Pancreas (tissue), 10 donors: ENCODE results near the gene PCYOX1L. TPM values are rescaled to one million over a fixed set of nuclear protein-coding genes. Genes with fewer than 3 reads are reported as not detected.
A peak's percentile ranks its signal among the peaks of the same experiment; 100 is the strongest.

Experiments
- ATAC-seq, 4 donors: fragments of 200-7000 bp; cut with Tn5 transposase; one replicate each; pipeline versions ENCODE4 v1.8.0 to v1.9.1; 2020; ENCODE audit warnings: mild to moderate bottlenecking in 4 of 4, moderate library complexity in 4 of 4
- DNase-seq, 6 donors: peaks; one replicate each; pipeline ENCODE4 v3.0.0-alpha.2; 2020
- FAIRE-seq: peaks from 2 replicates; lab custom pipeline; 2012; peaks lifted over from hg19 to GRCh38; lab: Jason Lieb, UNC
- H3K27ac ChIP-seq, 4 donors: fragments of 200-600 bp; sonication (generic); 1 replicate in 3 of 4; 2 replicates in 1 of 4; pipeline versions ENCODE4 v1.5.0 to v1.8.0; 2020
- H3K27me3 ChIP-seq, 4 donors: fragments of 200-600 bp; one replicate each; pipeline ENCODE4 v1.8.0; 2021
- H3K36me3 ChIP-seq, 3 donors: fragments of 200-600 bp; sonication (generic) in 1 of 3; one replicate each; pipeline versions ENCODE4 v1.5.0 to v1.8.0; 2020 to 2021
- H3K4me1 ChIP-seq, 3 donors: fragments of 200-600 bp; one replicate each; pipeline ENCODE4 v1.8.0; 2021
- H3K4me3 ChIP-seq, 4 donors: fragments of 200-600 bp; sonication (generic) in 2 of 4; one replicate each; pipeline versions ENCODE4 v1.5.0 to v1.8.0; 2020 to 2021
- H3K9me3 ChIP-seq, 4 donors: fragments of 200-600 bp; one replicate each; pipeline ENCODE4 v1.8.0; 2021
- CTCF ChIP-seq, 4 donors: fragments of 200-600 bp; sonication (generic) in 3 of 4; IDR thresholded peaks; one replicate each; pipeline versions ENCODE4 v1.5.0 to v1.8.0; 2021; ENCODE audit warnings: antibody characterized with exemption in 4 of 4
- WGBS, 2 donors: extraction: QIAGEN DNeasy Blood & Tissue Kit; methylation state at CpG; one replicate each; pipeline ENCODE4 v1.1.7; 2013; 5-methylcytosine and 5-hydroxymethylcytosine counted together
- intact Hi-C, 3 donors: fragments of 100-400 bp; cut with DNase I; formaldehyde crosslinking; loops; one replicate each; pipeline versions ENCODE4 v1.11.1 to v1.14.2; 2022
- polyA plus RNA-seq, 2 donors: library from polyadenylated mRNA; stranded (reverse); fragments of 200-250 nt; gene quantifications; one replicate each; pipeline ENCODE4 v1.2.3, GENCODE V29; 2013
- total RNA-seq, 6 donors: library from RNA; stranded (reverse); fragmentation: NEBNext Ultra II Directional in 4 of 6; extraction: Animal tissue kit (Norgen Biotek cat#: 25700) in 4 of 6; gene quantifications; one replicate each; pipeline versions ENCODE4 v1.2.1 to v1.2.4, GENCODE V29; 2021 to 2023
- donor health status: healthy with polysubstance abuse.
- donor health status: DM: no; HTN: no; CAD: no; lungs with moderate emphysema.
- donor health status: DM: no; HTN: no; CAD: no.
- donor health status: control.
- donor health status: control.
- donor health status: Bipolar disorder and iron deficiency.
- donor health status: DM: yes; HTN: yes; CAD: no.
- donor health status: DM: no; HTN: no; CAD: no.
- donor health status: DM: no; HTN: no; CAD: no.
- donor health status: DM: yes; HTN: yes; CAD: no.

The PCYOX1L gene
- total and polyA plus RNA-seq, 8 donors: 2.1 to 11.5 (median 3.8) TPM

DNA sequence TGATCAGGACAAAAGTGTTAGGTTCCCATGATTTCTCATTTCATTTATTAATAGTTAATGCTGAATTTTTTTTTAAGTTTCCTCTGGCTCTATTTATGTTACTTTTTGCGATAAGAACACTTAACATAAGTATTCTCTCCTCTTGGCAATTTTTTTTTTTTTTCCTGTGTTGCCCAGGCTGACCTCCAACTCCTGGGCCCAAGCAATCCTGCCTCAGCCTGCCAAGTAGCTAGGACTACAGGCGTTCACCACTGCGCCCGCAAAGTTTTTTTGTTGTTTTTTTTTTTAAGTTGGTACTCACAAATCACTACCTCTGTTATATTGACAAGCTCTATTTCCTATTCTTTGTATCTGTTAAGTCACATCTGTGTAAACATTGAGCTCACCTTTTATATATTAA is 5.7 kb upstream of the PCYOX1L start:
- Histone ChIP-seq H3K27me3 (no peaks in the 10 kb centered on the region), H3K9me3 (no peaks in the 10 kb centered on the region), H3K27ac (no peak overlapping the region), H3K4me1 (no peaks in the 10 kb centered on the region), H3K36me3 (peaks cover 0 to 39% (median 20%) of the 10 kb centered on the region in 3 donors), H3K4me3 (no peak overlapping the region)
- ATAC-seq: no peak
- FAIRE-seq: no peak
- intact Hi-C loops: no loop called here
- no peak for DNase-seq
- no peak for TF ChIP-seq CTCF (IDR thresholded peaks at IDR 0.05)
- 85 to 90% methylated on average over 4 of the region's 4 CpGs for WGBS, 2 donors

- intact Hi-C loops: no loop called here
- Histone ChIP-seq H3K36me3 (peaks cover 0 to 33% (median 17%) of the 10 kb centered on the region in 3 donors), H3K4me3 (no peak overlapping the region), H3K27ac (no peak overlapping the region), H3K9me3 (no peaks in the 10 kb centered on the region), H3K27me3 (no peaks in the 10 kb centered on the region), H3K4me1 (peaks cover 0 to 5% (median 0%) of the 10 kb centered on the region in 3 donors)
- FAIRE-seq: no peak
- DNase-seq: no peak
- TF ChIP-seq CTCF (IDR thresholded peaks at IDR 0.05): no peak
- WGBS, 2 donors: 82 to 88% methylated on average over 2 of the region's 2 CpGs
- ATAC-seq: no peak
Observed at GRCh38 chr5:149353911-149354310, 3.9 kb upstream of the PCYOX1L start.

GRCh38 chr5:149355688-149356087 is 2.2 kb upstream of the PCYOX1L start:
- Histone ChIP-seq H3K9me3 (no peaks in the 10 kb centered on the region), H3K4me3 (no peak overlapping the region), H3K4me1 (peaks cover 0 to 5% (median 0%) of the 10 kb centered on the region in 3 donors), H3K36me3 (peaks cover 0 to 17% (median 4%) of the 10 kb centered on the region in 3 donors), H3K27ac (no peak overlapping the region), H3K27me3 (no peaks in the 10 kb centered on the region)
- DNase-seq: no peak
- WGBS, 2 donors: 92 to 100% methylated on average over 1 of the region's 1 CpG
- ATAC-seq: no peak
- no peak for TF ChIP-seq CTCF (IDR thresholded peaks at IDR 0.05)
- no peak for FAIRE-seq
- intact Hi-C loops: no loop called here

- peaks cover 0 to 5% (median 0%) of the 10 kb centered on the region in 3 donors for H3K4me1 ChIP-seq
- peaks cover 0 to 10% (median 0%) of the 10 kb centered on the region in 3 donors for H3K36me3 ChIP-seq
- no peak overlapping the region for H3K27ac ChIP-seq
- FAIRE-seq: no peak
- no peaks in the 10 kb centered on the region for H3K27me3 ChIP-seq
- no peak for DNase-seq
- no peaks in the 10 kb centered on the region for H3K9me3 ChIP-seq
- no peak for ATAC-seq
- intact Hi-C loops: no loop called here
- no peak for TF ChIP-seq CTCF (IDR thresholded peaks at IDR 0.05)
- WGBS, 2 donors: 95 to 97% methylated on average over 8 of the region's 8 CpGs
- H3K4me3 ChIP-seq: no peak overlapping the region
Observed at GRCh38 chr5:149356391-149356790, 1.5 kb upstream of the PCYOX1L start.

GRCh38 chr5:149358294-149358651 is 427 bp downstream of the PCYOX1L start:
- Histone ChIP-seq H3K27ac (peak overlapping the region in 2 of 4 donors; percentile 29 to 33), H3K4me3 (peak overlapping the region; percentile 63 to 86 (median 73)), H3K4me1 (peaks cover 0 to 5% (median 0%) of the 10 kb centered on the region in 3 donors), H3K27me3 (no peaks in the 10 kb centered on the region), H3K36me3 (peaks cover 0 to under 1% (median 0%) of the 10 kb centered on the region in 3 donors), H3K9me3 (no peaks in the 10 kb centered on the region)
- DNase-seq: peak in 5 of 6 donors; percentile 39 to 78 (median 60)
- FAIRE-seq: no peak
- 1% methylated on average over 16 to 18 of the region's 18 CpGs for WGBS, 2 donors
- intact Hi-C loops: no loop called here
- TF ChIP-seq CTCF (IDR thresholded peaks at IDR 0.05): no peak
- peak; percentile 26 to 48 (median 39) for ATAC-seq
